Heart left ventricle (tissue), 13 donors: Measurements from ENCODE around the gene MOCS3.

Source experiments
- POLR2A ChIP-seq, 2 donors: fragments of 450-650 bp; IDR thresholded peaks; one replicate each; pipeline ENCODE4 v1.6.1; 2017; ENCODE audit warnings: antibody characterized with exemption in 2 of 2, mild to moderate bottlenecking in 2 of 2, moderate library complexity in 2 of 2
- TF ChIP-seq, protein P1 (sequence below), 12 donors: fragments of 200-600 bp; sonication (generic) in 4 of 12; IDR thresholded peaks; one replicate each; pipeline versions ENCODE4 v1.5.0 to v1.8.0; 2018 to 2022; ENCODE audit warnings: antibody characterized with exemption in 12 of 12, mild to moderate bottlenecking in 5 of 12
- donor health status: ischemic (EF 13 %, LVEDD 7.1; RV severe dilation, severe dysfunction).
- donor health status: DM: no; HTN: yes; CAD: no.
- donor health status: DM: no; HTN: no; CAD: no.
- donor health status: ischemic (EF 25% LVEDD 6.9; RV normal size, moderate dysfunction).
- donor health status: ischemic (EF 25% LVEDD 5.7; RV mildly dilated, moderate dysfunction).
- donor health status: ischemic (EF 35%, LVEDD 5.7; RV mildly dilated, moderate dysfunction).
- donor health status: nonischemic (EF 11% LVEDD 7.7; RV severe dilation, severe dysfunction).
- donor health status: DM: yes; HTN: yes; CAD: no.
- donor health status: PGD.
- donor health status: ischemic (EF 29% LVEDD 5.4; RV normal size, mild dysfunction).
- donor health status: nonischemic (EF 23%, LVEDD 6.1; RV moderate dilation, normal function).

DNA sequence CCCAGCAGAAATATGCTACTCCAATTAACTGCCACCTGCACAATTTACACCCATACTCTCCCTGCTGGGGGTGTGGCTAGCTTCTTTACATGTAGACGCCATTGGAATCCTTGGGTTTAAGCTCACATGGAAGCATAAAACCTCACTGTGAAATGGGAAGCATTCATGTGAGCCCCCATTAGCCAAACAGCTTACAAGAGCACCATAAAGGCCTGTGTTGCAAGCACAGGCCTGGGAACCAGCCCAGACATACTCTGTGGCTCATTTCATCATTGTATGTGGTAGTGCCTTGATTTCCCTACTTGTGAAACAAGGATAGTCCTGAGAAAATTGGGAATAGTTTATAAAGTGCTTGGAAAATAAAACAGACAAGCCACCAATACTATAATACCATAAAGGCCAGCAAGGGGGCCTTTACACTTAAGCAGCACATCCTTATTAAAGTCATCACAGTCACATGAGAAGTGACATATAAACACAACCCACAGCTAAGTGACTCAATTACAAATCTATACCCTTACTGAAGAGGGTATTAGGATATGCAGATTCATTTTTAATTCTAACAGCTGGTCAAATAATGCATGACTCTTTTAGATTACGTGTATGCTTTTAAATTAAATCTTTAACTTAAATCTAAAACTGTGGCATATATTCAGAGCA is 34.2 kb upstream of the MOCS3 start:
- TF ChIP-seq, protein P1, sequence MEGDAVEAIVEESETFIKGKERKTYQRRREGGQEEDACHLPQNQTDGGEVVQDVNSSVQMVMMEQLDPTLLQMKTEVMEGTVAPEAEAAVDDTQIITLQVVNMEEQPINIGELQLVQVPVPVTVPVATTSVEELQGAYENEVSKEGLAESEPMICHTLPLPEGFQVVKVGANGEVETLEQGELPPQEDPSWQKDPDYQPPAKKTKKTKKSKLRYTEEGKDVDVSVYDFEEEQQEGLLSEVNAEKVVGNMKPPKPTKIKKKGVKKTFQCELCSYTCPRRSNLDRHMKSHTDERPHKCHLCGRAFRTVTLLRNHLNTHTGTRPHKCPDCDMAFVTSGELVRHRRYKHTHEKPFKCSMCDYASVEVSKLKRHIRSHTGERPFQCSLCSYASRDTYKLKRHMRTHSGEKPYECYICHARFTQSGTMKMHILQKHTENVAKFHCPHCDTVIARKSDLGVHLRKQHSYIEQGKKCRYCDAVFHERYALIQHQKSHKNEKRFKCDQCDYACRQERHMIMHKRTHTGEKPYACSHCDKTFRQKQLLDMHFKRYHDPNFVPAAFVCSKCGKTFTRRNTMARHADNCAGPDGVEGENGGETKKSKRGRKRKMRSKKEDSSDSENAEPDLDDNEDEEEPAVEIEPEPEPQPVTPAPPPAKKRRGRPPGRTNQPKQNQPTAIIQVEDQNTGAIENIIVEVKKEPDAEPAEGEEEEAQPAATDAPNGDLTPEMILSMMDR (IDR thresholded peaks at IDR 0.05): no peak
- no peak for TF ChIP-seq POLR2A (IDR thresholded peaks at IDR 0.05)
